K562 (cell line): ENCODE results near the gene IGSF8. TPM values are rescaled to one million over a fixed set of nuclear protein-coding genes. Genes with fewer than 3 reads are reported as not detected.
A peak's percentile ranks its signal among the peaks of the same experiment; 100 is the strongest.

Experiments
- ATAC-seq: fragments of 200-7000 bp; cut with Tn5 transposase; 3 replicates; pipeline ENCODE4 v1.9.1; 2020; ENCODE audit warnings: moderate library complexity
- BruUV-seq: library from RNA; stranded (reverse); fragments of 400-500 nt; replicated peaks from 2 replicates; lab custom pipeline; 2021; lab: Mats Ljungman, UMichigan
- CTCF ChIA-PET: fragments of 300-600 bp; formaldehyde crosslinking; extraction: SDS; loops from one replicate; lab custom pipeline; 2021; ENCODE audit warnings: low intra/inter-chr PET ratio; lab: Yijun Ruan, JAX
- POLR2A ChIA-PET: fragments of 300-600, 350-650 bp; sonication (Branson Sonifier 250); formaldehyde crosslinking; extraction: SDS; loops from one replicate; lab custom pipeline; 2021; ENCODE audit warnings: antibody characterized with exemption, inconsistent platforms; lab: Yijun Ruan, JAX
- DNase-seq, 4 experiments: peaks; one replicate each; pipeline versions ENCODE4 v3.0.0 to v3.0.0-alpha.2; 2011 to 2018; ENCODE audit warnings: low spot score in 3 of 4, mixed read lengths in 3 of 4; ENCODE audit errors: extremely low read depth in 1 of 4
- FAIRE-seq: peaks from 2 replicates; lab custom pipeline; 2011; peaks lifted over from hg19 to GRCh38; lab: Jason Lieb, UNC
- H2AFZ ChIP-seq: 2 replicates; pipeline ENCODE4 v1.6.0; 2011; ENCODE audit warnings: low read depth, low read length, control low read depth, inconsistent platforms
- H3K27ac ChIP-seq: fragments of 200-600 bp; 3 replicates; pipeline ENCODE4 v1.8.0; 2011; ENCODE audit warnings: low read depth, mild to moderate bottlenecking, control low read depth, inconsistent platforms, low read length, moderate library complexity, mixed read lengths; ENCODE audit errors: extremely low read depth
- H3K27me3 ChIP-seq, 2 experiments: fragments of 300-600 bp in 1 of 2; 2 replicates in 1 of 2; 3 replicates in 1 of 2; pipeline versions ENCODE4 v1.6.0 to v1.8.0; 2011; ENCODE audit warnings: inconsistent platforms in 2 of 2, low read length in 2 of 2, mild to moderate bottlenecking in 1 of 2, mixed read lengths in 1 of 2, moderate library complexity in 1 of 2; ENCODE audit not compliant: control insufficient read depth in 2 of 2, insufficient read depth in 2 of 2
- H3K36me3 ChIP-seq: fragments of 300-600 bp; 3 replicates; pipeline ENCODE4 v1.8.0; 2011; ENCODE audit warnings: mild to moderate bottlenecking, low read length, inconsistent platforms; ENCODE audit not compliant: control insufficient read depth, insufficient read depth
- H3K4me1 ChIP-seq, 2 experiments: fragments of 200-600 bp in 1 of 2; replicated peaks in 1 of 2; 2 replicates in 1 of 2; 3 replicates in 1 of 2; pipeline versions ENCODE4 v1.5.1 to v1.8.0; 2011; ENCODE audit warnings: inconsistent platforms in 2 of 2, low read length in 2 of 2, mild to moderate bottlenecking in 1 of 2, mixed read lengths in 1 of 2, moderate library complexity in 1 of 2; ENCODE audit not compliant: control insufficient read depth in 2 of 2, insufficient read depth in 2 of 2
- H3K4me2 ChIP-seq: 2 replicates; pipeline ENCODE4 v1.6.1; 2011; ENCODE audit warnings: low read length, control low read depth, inconsistent platforms, mixed read lengths; ENCODE audit not compliant: insufficient read depth
- H3K4me3 ChIP-seq: fragments of 200-600 bp; sonication (generic), shearing (Covaris generic); 2 replicates; pipeline ENCODE4 v1.5.1; 2016; ENCODE audit warnings: control low read depth, inconsistent platforms
- H3K79me2 ChIP-seq: fragments of 200-600 bp; 3 replicates; pipeline ENCODE4 v1.8.0; 2011; ENCODE audit warnings: low read length, inconsistent platforms; ENCODE audit not compliant: control insufficient read depth, insufficient read depth
- H3K9ac ChIP-seq, 2 experiments: 2 replicates each; pipeline versions ENCODE4 v1.6.0 to v1.6.1; 2011; ENCODE audit warnings: low read depth in 2 of 2, low read length in 2 of 2, control low read depth in 1 of 2, inconsistent platforms in 1 of 2, mild to moderate bottlenecking in 1 of 2, mixed read lengths in 1 of 2; ENCODE audit not compliant: insufficient read depth in 1 of 2
- H3K9me1 ChIP-seq: one replicate; pipeline ENCODE4 v1.6.0; 2011; ENCODE audit warnings: inconsistent platforms, mild to moderate bottlenecking, low read length, moderate library complexity; ENCODE audit not compliant: control insufficient read depth, insufficient read depth
- H3K9me3 ChIP-seq: replicated peaks from 2 replicates; pipeline ENCODE4 v1.5.1; 2011; ENCODE audit warnings: low read depth, low read length, inconsistent platforms; ENCODE audit not compliant: control insufficient read depth, insufficient read depth
- H4K20me1 ChIP-seq: replicated peaks from 2 replicates; pipeline ENCODE4 v1.6.1; 2011; ENCODE audit warnings: low read length, inconsistent platforms, mixed read lengths; ENCODE audit not compliant: control insufficient read depth, insufficient read depth
- GABPB1 ChIP-seq: sonication (generic); formaldehyde crosslinking; IDR thresholded peaks from 2 replicates; pipeline ENCODE4 v1.8.0; 2022; ENCODE audit warnings: mild to moderate bottlenecking, missing genetic modification reagents
- MAFG ChIP-seq: fragments of 450-650 bp; conservative IDR thresholded peaks from 2 replicates; pipeline ENCODE4 v1.6.1; 2016; ENCODE audit warnings: missing genetic modification characterization, missing compliant biosample characterization
- NR2F6 ChIP-seq: fragments of 450-650 bp; formaldehyde crosslinking; IDR thresholded peaks from 2 replicates; pipeline ENCODE4 v1.4.0; 2020; ENCODE audit warnings: mild to moderate bottlenecking
- SP2 ChIP-seq: IDR thresholded peaks from 2 replicates; pipeline ENCODE4 v1.6.1; 2011; ENCODE audit warnings: mild to moderate bottlenecking, low read depth, low read length, moderate library complexity; ENCODE audit not compliant: poor library complexity, severe bottlenecking; ENCODE audit errors: extremely low read depth
- TSC22D4 ChIP-seq: fragments of 450-650 bp; IDR thresholded peaks from 2 replicates; pipeline ENCODE4 v1.6.1; 2016; ENCODE audit warnings: missing genetic modification characterization, missing biosample characterization, control low read depth
- WGBS: fragments of 100-300 bp; shearing (Covaris generic); methylation state at CpG from one replicate; pipeline ENCODE4 v1.1.6; 2016; ENCODE audit warnings: low coverage, mixed read lengths; ENCODE audit not compliant: insufficient coverage; ENCODE audit errors: missing lambda C conversion rate; 5-methylcytosine and 5-hydroxymethylcytosine counted together
- in situ Hi-C: fragments of 300-500 bp; cut with MboI; formaldehyde crosslinking; loops from 4 replicates; pipeline ENCODE4 v1.15.0; 2018; ENCODE audit warnings: inconsistent platforms, mixed read lengths
- intact Hi-C: fragments of 100-400 bp; cut with micrococcal nuclease; formaldehyde crosslinking; loops from 2 replicates; pipeline ENCODE4 v1.14.2; 2022
- polyA plus RNA-seq, 8 experiments: library from polyadenylated mRNA; depleted of rRNA in 4 of 8; stranded (reverse) in 5 of 8; unstranded in 3 of 8; fragments of >200 nt; fragmentation: Nextera tagmentation in 2 of 8; fragmentation: Illumina TruSeq in 1 of 8; extraction: Ambion mirVana in 2 of 8; extraction: Trizol in 1 of 8; gene quantifications; 2 replicates each; pipeline versions ENCODE4 v1.2.1 to v1.2.3, GENCODE V29; 2011 to 2014; ENCODE audit warnings: inconsistent platforms in 1 of 8, missing spikeins in 1 of 8
- total RNA-seq, 7 experiments: library from RNA; depleted of rRNA in 6 of 7; stranded (reverse); fragments of >200 nt in 6 of 7; fragmentation: Illumina TruSeq in 2 of 7; extraction: Trizol in 2 of 7; gene quantifications; 2 replicates each; pipeline versions ENCODE4 v1.2.1 to v1.2.3, GENCODE V29; 2011 to 2021; ENCODE audit warnings: low replicate concordance in 1 of 7
- TF ChIP-seq, protein P1 (sequence below): fragments of 250-450 bp; sonication (Bioruptor Pico); IDR thresholded peaks from 2 replicates; pipeline ENCODE4 v1.5.0; 2021
- TF ChIP-seq, protein P2 (sequence below): sonication (generic); formaldehyde crosslinking; IDR thresholded peaks from 2 replicates; pipeline ENCODE4 v1.8.0; 2022; ENCODE audit warnings: missing genetic modification reagents, mild to moderate bottlenecking, moderate library complexity, borderline replicate concordance

Gene IGSF8
- total and polyA plus RNA-seq, 9 of the 15 experiments (the other 6 are each of a cell fraction or from before 2014, with no cell fraction given), result 0.32 to 11.7 (median 3.2) TPM

DNA sequence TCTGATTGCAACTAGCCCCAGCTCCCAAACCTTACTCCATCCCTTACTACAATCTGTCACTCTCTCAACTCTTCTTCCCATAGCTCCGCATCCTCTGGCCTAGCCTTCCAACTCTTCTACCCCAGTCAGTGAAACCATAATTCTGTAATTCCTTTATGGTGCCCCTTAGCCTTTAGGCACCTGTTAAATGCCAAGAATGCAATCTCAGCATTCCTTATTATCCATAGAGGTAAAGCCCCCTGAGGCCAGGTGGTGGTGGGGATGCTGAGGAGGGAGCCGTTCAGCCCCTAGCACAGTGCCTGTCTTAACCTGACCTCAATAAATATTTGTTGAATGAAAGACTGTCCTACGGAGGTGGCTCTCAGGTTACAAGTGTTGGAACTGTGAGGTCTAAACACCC, 31.1 kb upstream of the IGSF8 start (continued):
- TF ChIP-seq, protein P1, sequence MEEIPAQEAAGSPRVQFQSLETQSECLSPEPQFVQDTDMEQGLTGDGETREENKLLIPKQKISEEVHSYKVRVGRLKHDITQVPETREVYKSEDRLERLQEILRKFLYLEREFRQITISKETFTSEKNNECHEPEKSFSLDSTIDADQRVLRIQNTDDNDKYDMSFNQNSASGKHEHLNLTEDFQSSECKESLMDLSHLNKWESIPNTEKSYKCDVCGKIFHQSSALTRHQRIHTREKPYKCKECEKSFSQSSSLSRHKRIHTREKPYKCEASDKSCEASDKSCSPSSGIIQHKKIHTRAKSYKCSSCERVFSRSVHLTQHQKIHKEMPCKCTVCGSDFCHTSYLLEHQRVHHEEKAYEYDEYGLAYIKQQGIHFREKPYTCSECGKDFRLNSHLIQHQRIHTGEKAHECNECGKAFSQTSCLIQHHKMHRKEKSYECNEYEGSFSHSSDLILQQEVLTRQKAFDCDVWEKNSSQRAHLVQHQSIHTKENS (CRISPR knock-in tag), result no peak
- TF ChIP-seq, protein P2, sequence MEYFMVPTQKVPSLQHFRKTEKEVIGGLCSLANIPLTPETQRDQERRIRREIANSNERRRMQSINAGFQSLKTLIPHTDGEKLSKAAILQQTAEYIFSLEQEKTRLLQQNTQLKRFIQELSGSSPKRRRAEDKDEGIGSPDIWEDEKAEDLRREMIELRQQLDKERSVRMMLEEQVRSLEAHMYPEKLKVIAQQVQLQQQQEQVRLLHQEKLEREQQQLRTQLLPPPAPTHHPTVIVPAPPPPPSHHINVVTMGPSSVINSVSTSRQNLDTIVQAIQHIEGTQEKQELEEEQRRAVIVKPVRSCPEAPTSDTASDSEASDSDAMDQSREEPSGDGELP, result no peak
- TF ChIP-seq GABPB1 (CRISPR knock-in tag), result no peak
- TF ChIP-seq TSC22D4 (tag), result no peak
- 0 out of 2 replicates have a peak, but pooled peaks have one; percentile 11 for TF ChIP-seq MAFG

- Histone ChIP-seq H3K27me3 (peaks cover 20 to 67% of the 10 kb centered on the region in 2 experiments; a peak in 4 of 5 replicates), H3K36me3 (no peaks in the 10 kb centered on the region), H3K27ac (no peak overlapping the region), H3K4me3 (no peak overlapping the region), H3K9me1 (no peaks in the 10 kb centered on the region), H3K9me3 (no peaks in the 10 kb centered on the region), H4K20me1 (no peaks in the 10 kb centered on the region; the same call in 1 of the 2 replicates), H3K4me1 (no peaks in the 10 kb centered on the region; a peak in 1 of 5 replicates), H3K9ac (no peak overlapping the region), H3K4me2 (no peak overlapping the region), H3K79me2 (no peaks in the 10 kb centered on the region), H2AFZ (no peak overlapping the region)
- 0% methylated on average over 5 of the region's 5 CpGs for WGBS
- ChIA-PET CTCF (no interaction called here), POLR2A (interaction anchor here (0.6 kb wide), 1 partner anchor 329 kb away, joined by 3 read pairs; no protein-coding TSS in a partner anchor)
- DNase-seq, result no peak
- intact Hi-C loops, result no loop called here
- BruUV-seq, result no TSS peak
- no peak for ATAC-seq
- TF ChIP-seq MAFG (no peak), SP2 (no peak), NR2F6 (CRISPR knock-in tag) (no peak)
- in situ Hi-C loops, result no loop called here
- no peak for FAIRE-seq
These were observed 30.6 kb upstream of the IGSF8 start for GRCh38 chr1:160129046-160129445.
